Hepatocyte (in vitro differentiated cells): ENCODE results near the gene ARF6.

Experiments
- CTCF ChIP-seq: fragments of 200-600 bp; sonication (generic); IDR thresholded peaks from 2 replicates; pipeline ENCODE4 v1.5.1; 2016; ENCODE audit warnings: antibody characterized with exemption, mild to moderate bottlenecking; ENCODE audit not compliant: poor library complexity
- EZH2 ChIP-seq: fragments of 200-600 bp; sonication (generic); IDR thresholded peaks from 2 replicates; pipeline ENCODE4 v1.6.1; 2016; ENCODE audit warnings: antibody characterized with exemption, mild to moderate bottlenecking, borderline replicate concordance

- no peak for TF ChIP-seq CTCF
- TF ChIP-seq EZH2: no peak
Measured at GRCh38 chr14:49918706-49919105, 25.8 kb downstream of the ARF6 start.
